ENCODE results near the gene TYK2. TPM values are rescaled to one million over a fixed set of nuclear protein-coding genes. Genes with fewer than 3 reads are reported as not detected.

The TYK2 gene
- polyA plus RNA-seq, 1 donor (not counting 4 experiments of a cell fraction or from before 2014, with no cell fraction given), result 32.6 TPM

DNA sequence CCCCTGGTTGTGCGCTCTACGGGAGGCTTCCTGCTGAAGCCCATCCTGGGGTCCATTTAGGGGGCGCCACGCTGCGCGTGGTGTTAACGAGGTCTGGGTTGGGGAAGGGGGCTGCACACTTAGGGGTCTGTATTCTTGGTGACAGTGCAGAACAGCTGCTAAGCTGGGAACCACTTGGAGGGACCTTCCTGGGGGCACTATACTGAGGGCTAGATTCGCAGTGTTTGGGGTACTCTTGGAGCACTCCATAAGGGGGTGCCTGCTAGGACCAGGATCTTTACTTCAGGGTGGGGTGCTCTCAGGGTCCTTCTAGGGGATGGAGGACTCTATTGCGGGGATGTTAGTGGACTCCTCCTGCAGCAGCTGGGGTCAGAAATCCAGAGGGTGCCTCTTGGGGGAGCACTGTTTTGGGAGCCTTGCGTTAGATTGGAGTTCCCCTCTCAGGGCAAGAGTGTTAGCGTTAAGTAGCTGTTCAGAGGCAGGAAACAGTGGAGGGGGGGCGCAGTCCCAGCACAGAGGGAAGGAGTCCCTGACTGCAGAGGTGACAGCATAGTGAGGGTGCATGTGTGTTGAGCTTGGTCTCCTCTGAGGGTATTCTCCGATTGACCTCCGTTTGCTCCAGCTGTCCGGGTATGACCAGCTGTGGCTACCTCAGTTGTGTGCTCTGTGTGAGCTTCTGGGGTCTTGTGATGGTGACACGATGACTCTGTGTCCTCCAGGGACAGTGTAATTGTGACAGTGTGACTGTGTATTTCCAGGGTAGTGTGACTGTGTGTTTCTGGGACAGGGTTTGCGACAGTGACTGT, 41.1 kb upstream of the TYK2 start:
- H3K9me3 ChIP-seq (ENCODE audit: control insufficient read depth, low read depth, low read length), result no peaks in the 10 kb centered on the region
- peaks cover 37% of the 10 kb centered on the region for H3K4me1 ChIP-seq (ENCODE audit: control insufficient read depth, extremely low read depth, insufficient read depth, low read length)
- H3K27me3 ChIP-seq (ENCODE audit: control insufficient read depth, extremely low read depth, insufficient read depth, low read length), result peaks cover 86% of the 10 kb centered on the region
- H4K20me1 ChIP-seq (ENCODE audit: control insufficient read depth, extremely low read depth, insufficient read depth, low read length), result no peaks in the 10 kb centered on the region
- dilution Hi-C loops (cut with MboI; ENCODE audit: extremely low pct_ligation_motif_present, low sequenced_read_pairs), result no loop called here
- H3K4me2 ChIP-seq (ENCODE audit: control insufficient read depth, extremely low read depth, insufficient read depth, low read depth, low read length), result no peak overlapping the region
- no peak overlapping the region for H3K27ac ChIP-seq (ENCODE audit: control insufficient read depth, insufficient read depth, low read length)
- H2AFZ ChIP-seq (ENCODE audit: control insufficient read depth, low read length), result no peak overlapping the region
- no peak overlapping the region for H3K9ac ChIP-seq (ENCODE audit: control insufficient read depth, extremely low read depth, insufficient read depth, low read length)
- FAIRE-seq, result no peak
- H3K36me3 ChIP-seq (ENCODE audit: control insufficient read depth in 2 of 2, extremely low read depth in 1 of 2, insufficient read depth in 2 of 2, low read length in 2 of 2), result no peaks in the 10 kb centered on the region
- no peaks in the 10 kb centered on the region for H3K79me2 ChIP-seq (ENCODE audit: control insufficient read depth, insufficient read depth, low read length)
- no peaks in the 10 kb centered on the region for H3K9me1 ChIP-seq (ENCODE audit: control insufficient read depth, extremely low read depth, insufficient read depth, low read length)
- TF ChIP-seq, protein P1, sequence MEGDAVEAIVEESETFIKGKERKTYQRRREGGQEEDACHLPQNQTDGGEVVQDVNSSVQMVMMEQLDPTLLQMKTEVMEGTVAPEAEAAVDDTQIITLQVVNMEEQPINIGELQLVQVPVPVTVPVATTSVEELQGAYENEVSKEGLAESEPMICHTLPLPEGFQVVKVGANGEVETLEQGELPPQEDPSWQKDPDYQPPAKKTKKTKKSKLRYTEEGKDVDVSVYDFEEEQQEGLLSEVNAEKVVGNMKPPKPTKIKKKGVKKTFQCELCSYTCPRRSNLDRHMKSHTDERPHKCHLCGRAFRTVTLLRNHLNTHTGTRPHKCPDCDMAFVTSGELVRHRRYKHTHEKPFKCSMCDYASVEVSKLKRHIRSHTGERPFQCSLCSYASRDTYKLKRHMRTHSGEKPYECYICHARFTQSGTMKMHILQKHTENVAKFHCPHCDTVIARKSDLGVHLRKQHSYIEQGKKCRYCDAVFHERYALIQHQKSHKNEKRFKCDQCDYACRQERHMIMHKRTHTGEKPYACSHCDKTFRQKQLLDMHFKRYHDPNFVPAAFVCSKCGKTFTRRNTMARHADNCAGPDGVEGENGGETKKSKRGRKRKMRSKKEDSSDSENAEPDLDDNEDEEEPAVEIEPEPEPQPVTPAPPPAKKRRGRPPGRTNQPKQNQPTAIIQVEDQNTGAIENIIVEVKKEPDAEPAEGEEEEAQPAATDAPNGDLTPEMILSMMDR (optimal IDR thresholded peaks at IDR 0.05 in 1 of 3, IDR thresholded peaks at IDR 0.05 in 1 of 3, conservative IDR thresholded peaks at IDR 0.05 in 1 of 3; ENCODE audit: extremely low read depth in 1 of 3, insufficient read depth in 2 of 3, low read length in 3 of 3), result no peak
- TF ChIP-seq EZH2 (IDR thresholded peaks at IDR 0.05; ENCODE audit: low read length), result peak; percentile 46
- no peak for DNase-seq (ENCODE audit: low read depth, low spot score)
- no peak overlapping the region for H3K4me3 ChIP-seq (ENCODE audit: control insufficient read depth in 2 of 3, extremely low read depth in 1 of 3, insufficient read depth in 2 of 3, low read depth in 1 of 3, low read length in 3 of 3)

DNA sequence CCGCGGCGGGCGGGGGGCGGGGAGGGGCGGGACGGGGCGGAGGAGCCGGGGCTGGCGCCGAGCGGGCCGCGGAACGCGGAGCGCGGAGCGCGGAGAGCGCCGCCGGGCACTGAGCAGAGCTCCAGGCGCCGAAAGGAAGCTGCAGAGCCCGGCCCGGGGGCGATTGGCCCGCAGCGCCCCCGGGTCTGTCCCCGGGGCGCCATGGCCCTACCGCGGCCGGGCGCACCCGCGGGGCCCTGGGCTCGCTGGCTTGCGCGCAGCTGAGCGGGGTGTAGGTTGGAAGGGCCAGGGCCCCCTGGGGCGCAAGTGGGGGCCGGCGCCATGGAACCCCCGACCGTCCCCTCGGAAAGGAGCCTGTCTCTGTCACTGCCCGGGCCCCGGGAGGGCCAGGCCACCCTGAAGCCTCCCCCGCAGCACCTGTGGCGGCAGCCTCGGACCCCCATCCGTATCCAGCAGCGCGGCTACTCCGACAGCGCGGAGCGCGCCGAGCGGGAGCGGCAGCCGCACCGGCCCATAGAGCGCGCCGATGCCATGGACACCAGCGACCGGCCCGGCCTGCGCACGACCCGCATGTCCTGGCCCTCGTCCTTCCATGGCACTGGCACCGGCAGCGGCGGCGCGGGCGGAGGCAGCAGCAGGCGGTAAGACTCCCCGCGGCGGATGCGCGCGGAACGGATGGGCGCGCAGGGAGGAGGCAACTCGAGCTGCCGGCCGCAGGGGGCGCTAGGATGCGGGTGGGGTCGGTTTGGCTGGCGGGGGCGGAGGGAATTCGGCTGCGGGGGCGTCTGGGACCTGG, 40.3 kb upstream of the TYK2 start, which contains the start of gene PDE4A:
Gene PDE4A, plus strand, starts transcription at position 95 of the 796 bp plus-strand sequence. Its CDS starts 227 bp downstream, at position 322.
- Histone ChIP-seq H3K79me2 (ENCODE audit: control insufficient read depth, insufficient read depth, low read length) (no peaks in the 10 kb centered on the region), H3K4me3 (ENCODE audit: control insufficient read depth in 2 of 3, extremely low read depth in 1 of 3, insufficient read depth in 2 of 3, low read depth in 1 of 3, low read length in 3 of 3) (peak within 1 kb of the TSS; percentile 29 to 56 (median 30)), H3K4me1 (ENCODE audit: control insufficient read depth, extremely low read depth, insufficient read depth, low read length) (peaks cover 42% of the 10 kb centered on the region), H3K9me1 (ENCODE audit: control insufficient read depth, extremely low read depth, insufficient read depth, low read length) (no peaks in the 10 kb centered on the region), H3K27ac (ENCODE audit: control insufficient read depth, insufficient read depth, low read length) (no peak within 1 kb of the TSS), H4K20me1 (ENCODE audit: control insufficient read depth, extremely low read depth, insufficient read depth, low read length) (no peaks in the 10 kb centered on the region), H3K4me2 (ENCODE audit: control insufficient read depth, extremely low read depth, insufficient read depth, low read depth, low read length) (peak within 1 kb of the TSS; percentile 85), H3K9me3 (ENCODE audit: control insufficient read depth, low read depth, low read length) (no peaks in the 10 kb centered on the region), H3K9ac (ENCODE audit: control insufficient read depth, extremely low read depth, insufficient read depth, low read length) (peak within 1 kb of the TSS; percentile 15), H3K27me3 (ENCODE audit: control insufficient read depth, extremely low read depth, insufficient read depth, low read length) (peaks cover 86% of the 10 kb centered on the region), H3K36me3 (ENCODE audit: control insufficient read depth in 2 of 2, extremely low read depth in 1 of 2, insufficient read depth in 2 of 2, low read length in 2 of 2) (no peaks in the 10 kb centered on the region), H2AFZ (ENCODE audit: control insufficient read depth, low read length) (peak within 1 kb of the TSS; percentile 47)
- FAIRE-seq (no peak), DNase-seq (ENCODE audit: low read depth, low spot score) (no peak)
- peak; percentile 93 for TF ChIP-seq EZH2 (IDR thresholded peaks at IDR 0.05; ENCODE audit: low read length)
- TF ChIP-seq, protein P1 (optimal IDR thresholded peaks at IDR 0.05 in 1 of 3, IDR thresholded peaks at IDR 0.05 in 1 of 3, conservative IDR thresholded peaks at IDR 0.05 in 1 of 3; ENCODE audit: extremely low read depth in 1 of 3, insufficient read depth in 2 of 3, low read length in 3 of 3), result peak in 2 of 3 experiments; percentile 64 to 74
- dilution Hi-C loops (cut with MboI; ENCODE audit: extremely low pct_ligation_motif_present, low sequenced_read_pairs), result no loop called here

Data from keratinocyte (primary cell).